ENCODE results near the gene PLXNA4. TPM values are rescaled to one million over a fixed set of nuclear protein-coding genes. Genes with fewer than 3 reads are reported as not detected.

Gene PLXNA4
- total and polyA plus RNA-seq, 9 of the 15 experiments (the other 6 are each of a cell fraction or from before 2014, with no cell fraction given) = under 0.01 to 0.09 TPM; not detected in 7

- peaks cover 5 to 34% of the 10 kb centered on the region in 2 experiments; a peak in 4 of 5 replicates for H3K27me3 ChIP-seq (ENCODE audit: control insufficient read depth in 2 of 2, insufficient read depth in 2 of 2, low read length in 2 of 2)
- H3K27ac ChIP-seq (ENCODE audit: extremely low read depth, low read depth, low read length) = no peak overlapping the region
- no peak for FAIRE-seq
- no peak for ATAC-seq
- BruUV-seq (replicated peaks) = no TSS peak
- ChIA-PET CTCF (ENCODE audit: low intra/inter-chr PET ratio) (no interaction called here), POLR2A (interaction anchor here (0.6 kb wide), 1 partner anchor 52 kb away, joined by 3 read pairs; no protein-coding TSS in a partner anchor)
- H3K4me3 ChIP-seq = no peak overlapping the region
- no peaks in the 10 kb centered on the region for H3K9me3 ChIP-seq (replicated peaks; ENCODE audit: control insufficient read depth, insufficient read depth, low read depth, low read length)
- H3K36me3 ChIP-seq (ENCODE audit: control insufficient read depth, insufficient read depth, low read length) = no peaks in the 10 kb centered on the region
- H3K9me1 ChIP-seq (ENCODE audit: control insufficient read depth, insufficient read depth, low read length) = peaks cover 7% of the 10 kb centered on the region
- no peak for TF ChIP-seq ASH1L (IDR thresholded peaks at IDR 0.05; ENCODE audit: borderline replicate concordance, low read depth, partially characterized antibody)
- no peak for TF ChIP-seq RFX1 (IDR thresholded peaks at IDR 0.05)
- TF ChIP-seq HMG20A (CRISPR knock-in tag; conservative IDR thresholded peaks at IDR 0.05) = no peak
- no peak for TF ChIP-seq CHCHD3 (CRISPR knock-in tag; IDR thresholded peaks at IDR 0.05)
- TF ChIP-seq NCOA2 (IDR thresholded peaks at IDR 0.05; ENCODE audit: partially characterized antibody in 2 of 2) = no peak
- TF ChIP-seq ZBTB43 (CRISPR knock-in tag; IDR thresholded peaks at IDR 0.05) = no peak
- no peak for TF ChIP-seq BDP1 (IDR thresholded peaks at IDR 0.05; ENCODE audit: insufficient read depth, insufficient read length)
- TF ChIP-seq FIP1L1 (IDR thresholded peaks at IDR 0.05; ENCODE audit: low read depth, low read length, poor library complexity, severe bottlenecking) = no peak
- no peak for TF ChIP-seq HCFC1 (IDR thresholded peaks at IDR 0.05; ENCODE audit: low read depth, low read length)
- TF ChIP-seq SP2 (IDR thresholded peaks at IDR 0.05; ENCODE audit: extremely low read depth, low read depth, low read length, poor library complexity, severe bottlenecking) = no peak
- TF ChIP-seq NFIX (CRISPR knock-in tag; IDR thresholded peaks at IDR 0.05; ENCODE audit: low read depth) = no peak
- no peak for TF ChIP-seq ZNF395 (CRISPR knock-in tag; IDR thresholded peaks at IDR 0.05)
- TF ChIP-seq STAT5B (CRISPR knock-in tag; IDR thresholded peaks at IDR 0.05) = no peak
- TF ChIP-seq ZC3H11A (IDR thresholded peaks at IDR 0.05; ENCODE audit: low read depth, low read length) = no peak
- TF ChIP-seq CLOCK (CRISPR knock-in tag; IDR thresholded peaks at IDR 0.05; ENCODE audit: borderline replicate concordance) = no peak
- no peak for TF ChIP-seq CBFB (CRISPR knock-in tag; IDR thresholded peaks at IDR 0.05)
- no peak for DNase-seq (ENCODE audit: extremely low read depth in 1 of 4, low spot score in 3 of 4)
- intact Hi-C loops (cut with micrococcal nuclease) (no loop called here), in situ Hi-C loops (cut with MboI) (no loop called here)
- no peak overlapping the region for H2AFZ ChIP-seq (ENCODE audit: low read depth, low read length)
- no peaks in the 10 kb centered on the region for H3K4me1 ChIP-seq (replicated peaks in 1 of 2; ENCODE audit: control insufficient read depth in 2 of 2, insufficient read depth in 2 of 2, low read length in 2 of 2)
- no peaks in the 10 kb centered on the region for H3K79me2 ChIP-seq (ENCODE audit: control insufficient read depth, insufficient read depth, low read length)
- H4K20me1 ChIP-seq (replicated peaks; ENCODE audit: control insufficient read depth, insufficient read depth, low read length) = peaks cover 11% of the 10 kb centered on the region; the same call in 1 of the 2 replicates
- H3K9ac ChIP-seq (ENCODE audit: insufficient read depth in 1 of 2, low read depth in 2 of 2, low read length in 2 of 2) = no peak overlapping the region
- no peak overlapping the region for H3K4me2 ChIP-seq (ENCODE audit: insufficient read depth, low read length)
- WGBS (ENCODE audit: insufficient coverage, low coverage, missing lambda C conversion rate) = 4% methylated on average over 6 of the region's 6 CpGs
Observed at GRCh38 chr7:132182992-132183391, 393.3 kb downstream of the PLXNA4 start.
